T-cell (primary cell): ENCODE measurements around the gene CLEC17A. TPM values are rescaled to one million over a fixed set of nuclear protein-coding genes. Genes with fewer than 3 reads are reported as not detected.

Source experiments
- ATAC-seq, 4 experiments: fragments of 200-7000 bp in 3 of 4; fragments of 150-1000 bp in 1 of 4; cut with Tn5 transposase; replicated peaks in 1 of 4; 1 replicate in 3 of 4; 2 replicates in 1 of 4; pipeline ENCODE4 v1.10.0; 2021; ENCODE audit warnings: moderate library complexity in 3 of 4, mild to moderate bottlenecking in 2 of 4, moderate number of reproducible peaks in 1 of 4
- CTCF ChIA-PET, 2 donors: fragments of 300-600 bp; sonication (Branson Sonifier 250); formaldehyde crosslinking; loops; one replicate each; lab custom pipeline; 2022; ENCODE audit warnings: antibody characterized with exemption in 2 of 2; lab: Charles Lee
- POLR2A ChIA-PET, 2 donors: fragments of 300-600 bp; sonication (Branson Sonifier 250); formaldehyde crosslinking; loops; one replicate each; lab custom pipeline; 2022; ENCODE audit warnings: antibody characterized with exemption in 2 of 2; lab: Charles Lee
- DNase-seq, 35 experiments: peaks; one replicate each; pipeline versions ENCODE4 v3.0.0 to v3.0.0-alpha.2; 2013 to 2023
- H3K27ac ChIP-seq: one replicate; pipeline ENCODE4 v1.5.1; 2013; ENCODE audit warnings: low read length
- H3K27me3 ChIP-seq, 2 experiments: replicated peaks in 1 of 2; 1 replicate in 1 of 2; 2 replicates in 1 of 2; pipeline versions ENCODE4 v1.6.1 to v1.7.0; 2013; ENCODE audit warnings: low read length in 1 of 2, mixed read lengths in 1 of 2; ENCODE audit not compliant: control insufficient read depth in 2 of 2, insufficient read depth in 2 of 2; ENCODE audit errors: extremely low read depth in 1 of 2
- H3K36me3 ChIP-seq, 2 donors: 1 replicate in 1 of 2; 2 replicates in 1 of 2; pipeline versions ENCODE4 v1.6.1 to v1.7.0; 2013; ENCODE audit warnings: low read length in 1 of 2; ENCODE audit not compliant: control insufficient read depth in 2 of 2, insufficient read depth in 1 of 2; ENCODE audit errors: extremely low read depth in 1 of 2
- H3K4me1 ChIP-seq, 2 experiments: 1 replicate in 1 of 2; 2 replicates in 1 of 2; pipeline versions ENCODE4 v1.6.1 to v1.7.0; 2013; ENCODE audit warnings: low read length in 2 of 2, mixed read lengths in 1 of 2; ENCODE audit not compliant: insufficient read depth in 2 of 2, control insufficient read depth in 1 of 2; ENCODE audit errors: extremely low read depth in 1 of 2
- H3K4me3 ChIP-seq, 2 donors: 1 replicate in 1 of 2; 2 replicates in 1 of 2; pipeline versions ENCODE4 v1.5.1 to v1.7.0; 2013; ENCODE audit warnings: mild to moderate bottlenecking in 2 of 2, low read length in 1 of 2, moderate library complexity in 1 of 2; ENCODE audit not compliant: control insufficient read depth in 1 of 2; ENCODE audit errors: extremely low read depth in 1 of 2
- H3K9me3 ChIP-seq: 2 replicates; pipeline ENCODE4 v1.7.0; 2013
- H3K27ac Mint-ChIP-seq, 2 donors: one replicate each; pipeline ENCODE4 v1.8.0; 2020 to 2021; ENCODE audit warnings: mild to moderate bottlenecking in 2 of 2, mixed read lengths in 2 of 2
- H3K27me3 Mint-ChIP-seq, 2 donors: one replicate each; pipeline ENCODE4 v1.8.0; 2021 to 2022; ENCODE audit warnings: mixed read lengths in 2 of 2
- H3K36me3 Mint-ChIP-seq: one replicate; pipeline ENCODE4 v1.8.0; 2021; ENCODE audit warnings: mixed read lengths
- H3K4me1 Mint-ChIP-seq, 3 donors: one replicate each; pipeline ENCODE4 v1.8.0; 2020 to 2022; ENCODE audit warnings: mixed read lengths in 3 of 3, mild to moderate bottlenecking in 1 of 3
- H3K4me3 Mint-ChIP-seq, 3 donors: one replicate each; pipeline ENCODE4 v1.8.0; 2020 to 2022; ENCODE audit warnings: mild to moderate bottlenecking in 3 of 3, mixed read lengths in 3 of 3, moderate library complexity in 3 of 3
- H3K9me3 Mint-ChIP-seq, 3 donors: one replicate each; pipeline ENCODE4 v1.8.0; 2020 to 2022; ENCODE audit warnings: mixed read lengths in 3 of 3
- WGBS: methylation state at CpG from one replicate; pipeline ENCODE4 v1.1.5; 2013; ENCODE audit warnings: missing lambda C conversion rate; ENCODE audit not compliant: insufficient coverage; 5-methylcytosine and 5-hydroxymethylcytosine counted together
- total RNA-seq, 35 experiments: library from RNA in 6 of 35; stranded (reverse) in 6 of 35; fragments of 120-200 nt in 1 of 35; gene quantifications; one replicate each; pipeline versions ENCODE4 v1.2.1 to v1.2.4 and lab custom pipeline; 2013 to 2026

CLEC17A gene
- total RNA-seq, 5 donors from 2014 or later (not counting 1 experiment from before 2014, with no cell fraction given), result 0.40 to 5.2 (median 1.1) TPM

GRCh38 chr19:14565298-14565679 is 17.6 kb upstream of the CLEC17A start:
- Mint-ChIP-seq H3K4me1 (peaks cover 21 to 44% (median 35%) of the 10 kb centered on the region in 3 donors), H3K9me3 (no peaks in the 10 kb centered on the region), H3K27ac (no peak overlapping the region), H3K4me3 (no peak overlapping the region), H3K27me3 (no peaks in the 10 kb centered on the region), H3K36me3 (peaks cover 12% of the 10 kb centered on the region)
- no peak for ATAC-seq
- Histone ChIP-seq H3K9me3 (no peaks in the 10 kb centered on the region), H3K27me3 (no peaks in the 10 kb centered on the region), H3K36me3 (peaks cover 26 to 38% of the 10 kb centered on the region in 2 donors), H3K4me3 (no peak overlapping the region), H3K4me1 (peaks cover 0 to 72% of the 10 kb centered on the region in 2 experiments), H3K27ac (no peak overlapping the region)
- DNase-seq, result no peak
- WGBS, result 96% methylated on average over 19 of the region's 22 CpGs
- POLR2A ChIA-PET, result no interaction called here
- CTCF ChIA-PET, result no interaction called here

DNA sequence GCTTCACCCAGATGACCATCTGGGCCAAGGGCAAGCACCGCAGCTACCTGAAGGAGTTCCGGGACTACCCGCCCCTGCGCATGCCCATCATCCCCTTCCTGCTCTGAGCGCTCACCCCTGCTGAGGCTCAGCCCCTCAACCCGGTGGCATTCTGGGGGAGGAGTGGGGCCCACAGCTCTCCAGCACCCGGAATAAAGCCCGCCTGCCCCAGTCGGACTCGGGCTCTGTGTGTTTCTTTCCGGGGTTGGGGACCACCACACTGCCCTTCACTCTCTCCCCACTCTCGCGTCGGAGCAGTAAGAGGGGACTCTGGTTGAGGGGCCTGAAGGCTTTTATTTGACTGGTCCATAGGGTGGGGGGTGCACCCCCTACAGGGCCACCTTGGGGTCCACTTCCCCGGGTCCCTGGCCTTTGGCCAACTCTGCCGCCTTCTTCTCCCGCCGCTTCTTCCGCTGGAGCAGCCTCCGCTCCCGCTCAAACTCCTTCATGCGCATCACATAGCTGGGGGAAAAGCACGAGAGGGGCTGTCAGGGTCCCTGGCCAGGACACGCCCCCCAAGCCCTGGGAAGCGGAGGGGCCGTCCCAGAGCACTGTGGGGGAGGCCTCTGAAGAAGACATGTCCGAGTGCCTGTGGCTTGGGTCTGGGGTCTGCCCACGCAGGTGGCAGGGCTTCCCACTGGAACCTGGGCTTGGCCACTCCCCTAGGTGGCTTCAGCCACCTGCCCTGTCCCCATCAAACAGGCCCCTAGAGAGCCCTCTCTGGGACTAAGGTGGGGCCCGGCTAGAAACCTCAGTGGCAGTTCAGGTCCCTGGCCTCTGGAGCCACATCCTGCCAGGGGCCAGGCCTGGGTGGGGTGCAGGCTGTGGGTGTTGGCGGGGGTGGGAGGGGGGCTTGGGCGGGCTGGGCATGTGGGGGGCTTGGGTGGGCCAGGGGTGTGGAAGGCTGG is 16.8 kb upstream of the CLEC17A start:
- H3K9me3 ChIP-seq, result no peaks in the 10 kb centered on the region
- no peak overlapping the region for H3K4me3 Mint-ChIP-seq
- H3K27me3 ChIP-seq, result no peaks in the 10 kb centered on the region
- peak overlapping the region; percentile 55 for H3K27ac ChIP-seq
- no peaks in the 10 kb centered on the region for H3K9me3 Mint-ChIP-seq
- H3K4me1 Mint-ChIP-seq, result peaks cover 22 to 47% (median 37%) of the 10 kb centered on the region in 3 donors
- ChIA-PET CTCF (interaction anchor here in 1 of 2 donors (0.5 kb wide), 1 partner anchor 94 kb away, joined by 3 read pairs; no protein-coding TSS in a partner anchor), POLR2A (interaction anchor here (0.5 to 0.7 kb wide), 3 partner anchors 61 to 719 kb away, joined by 3 to 4 read pairs (median 4); no protein-coding TSS in a partner anchor)
- DNase-seq (no peak), ATAC-seq (no peak)
- peaks cover 12% of the 10 kb centered on the region for H3K36me3 Mint-ChIP-seq
- H3K4me1 ChIP-seq, result peaks cover 3 to 72% of the 10 kb centered on the region in 2 experiments
- no peaks in the 10 kb centered on the region for H3K27me3 Mint-ChIP-seq
- H3K36me3 ChIP-seq, result peaks cover 26 to 38% of the 10 kb centered on the region in 2 donors
- H3K4me3 ChIP-seq, result no peak overlapping the region
- 93% methylated on average over 11 of the region's 31 CpGs for WGBS
- H3K27ac Mint-ChIP-seq, result no peak overlapping the region

DNA sequence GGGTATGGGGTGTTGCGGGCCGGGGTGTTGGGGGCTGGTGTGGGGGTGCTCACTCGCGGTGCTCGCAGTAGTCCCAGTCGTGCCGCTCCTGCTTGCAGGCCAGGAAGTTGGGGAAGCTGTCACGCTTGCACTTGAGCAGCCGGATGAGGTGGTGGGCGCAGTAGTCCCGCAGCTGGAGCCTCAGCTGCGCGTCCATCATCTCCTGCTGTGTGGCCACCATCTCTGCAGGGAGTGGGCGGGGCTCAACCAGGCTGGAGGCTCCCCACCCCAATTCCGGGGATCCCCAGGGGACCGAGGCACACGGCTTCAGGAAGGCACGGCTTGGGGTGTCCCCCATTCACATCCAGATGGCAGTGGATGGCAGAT is 16.2 kb upstream of the CLEC17A start:
- H3K9me3 Mint-ChIP-seq, result no peaks in the 10 kb centered on the region
- Histone ChIP-seq H3K9me3 (no peaks in the 10 kb centered on the region), H3K27ac (no peak overlapping the region), H3K27me3 (peaks cover 0 to 3% of the 10 kb centered on the region in 2 experiments), H3K4me3 (no peak overlapping the region), H3K4me1 (peaks cover 4 to 72% of the 10 kb centered on the region in 2 experiments), H3K36me3 (peaks cover 21 to 38% of the 10 kb centered on the region in 2 donors)
- peaks cover 12% of the 10 kb centered on the region for H3K36me3 Mint-ChIP-seq
- DNase-seq (no peak), ATAC-seq (no peak)
- peaks cover 29 to 49% (median 41%) of the 10 kb centered on the region in 3 donors for H3K4me1 Mint-ChIP-seq
- ChIA-PET CTCF (interaction anchor here in 1 of 2 donors (0.5 kb wide), 1 partner anchor 94 kb away, joined by 3 read pairs; no protein-coding TSS in a partner anchor), POLR2A (interaction anchor here (0.5 to 0.7 kb wide), 4 partner anchors 62 to 718 kb away, joined by 3 to 4 read pairs (median 4); no protein-coding TSS in a partner anchor)
- WGBS, result 73% methylated on average over 16 of the region's 18 CpGs
- H3K27ac Mint-ChIP-seq, result no peak overlapping the region
- no peak overlapping the region for H3K4me3 Mint-ChIP-seq
- no peaks in the 10 kb centered on the region for H3K27me3 Mint-ChIP-seq

DNA sequence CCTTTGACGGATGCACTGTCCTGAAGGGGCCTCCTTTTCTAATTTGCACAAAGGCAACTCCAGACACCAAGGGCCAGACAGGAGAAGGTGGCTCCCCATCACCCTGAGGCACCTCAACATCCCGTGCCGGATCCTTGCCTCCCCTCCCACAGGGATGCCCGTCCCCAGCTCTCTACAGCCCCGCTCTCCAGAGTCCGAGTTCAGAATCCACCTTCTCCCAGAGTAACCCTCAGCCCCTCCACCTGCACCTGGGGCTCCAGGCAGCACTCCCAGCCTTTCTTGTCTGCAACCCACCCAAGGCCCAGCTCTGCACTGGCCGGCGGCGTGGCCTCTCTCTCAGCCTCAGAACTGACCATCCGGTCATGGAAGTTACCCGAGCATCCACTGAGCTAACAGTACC is 15.8 kb upstream of the CLEC17A start:
- no peak for DNase-seq
- Histone ChIP-seq H3K9me3 (no peaks in the 10 kb centered on the region), H3K4me1 (peaks cover 4 to 70% of the 10 kb centered on the region in 2 experiments), H3K36me3 (peaks cover 20 to 37% of the 10 kb centered on the region in 2 donors), H3K27me3 (peaks cover 0 to 4% of the 10 kb centered on the region in 2 experiments), H3K27ac (peak overlapping the region; percentile 28), H3K4me3 (no peak overlapping the region)
- Mint-ChIP-seq H3K4me3 (no peak overlapping the region), H3K27me3 (no peaks in the 10 kb centered on the region), H3K9me3 (no peaks in the 10 kb centered on the region), H3K36me3 (peaks cover 12% of the 10 kb centered on the region), H3K4me1 (peaks cover 32 to 50% (median 42%) of the 10 kb centered on the region in 3 donors), H3K27ac (peak overlapping the region; percentile 23 to 36)
- POLR2A ChIA-PET, result interaction anchor here in 1 of 2 donors (0.6 kb wide), 1 partner anchor 92 kb away, joined by 4 read pairs; no protein-coding TSS in a partner anchor
- CTCF ChIA-PET, result no interaction called here
- ATAC-seq, result no peak
- 93% methylated on average over 11 of the region's 11 CpGs for WGBS

DNA sequence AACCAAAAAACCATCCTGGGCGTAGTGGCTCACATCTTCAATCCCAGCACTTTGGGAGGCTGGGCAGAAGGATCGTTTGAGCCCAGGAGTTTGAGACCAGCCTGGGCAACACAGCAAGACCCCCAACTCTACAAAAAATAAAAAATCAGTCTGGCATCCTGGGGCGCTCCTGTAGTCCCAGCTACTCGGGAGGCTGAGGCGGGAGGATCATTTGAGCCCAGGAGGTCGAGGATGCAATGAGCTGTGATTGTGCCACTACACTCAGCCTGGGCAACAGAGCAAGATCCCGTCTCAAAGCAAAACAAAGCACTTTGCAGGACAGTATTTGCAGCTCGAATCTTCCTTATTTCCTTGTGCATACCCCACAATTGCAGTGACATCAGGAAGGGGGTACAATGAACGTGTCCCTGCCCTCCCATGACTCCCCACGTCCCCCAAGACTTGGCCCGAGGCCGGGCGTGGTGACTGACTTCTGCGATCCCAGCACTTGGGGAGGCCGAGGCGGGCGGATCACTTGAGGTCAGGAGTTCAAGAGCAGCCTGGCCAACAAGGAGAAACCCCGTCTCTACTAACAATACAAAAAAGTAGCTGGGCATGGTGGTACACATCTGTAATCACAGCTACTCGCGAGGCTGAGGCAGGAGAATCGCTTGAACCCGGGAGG is 11.9 kb upstream of the CLEC17A start:
- WGBS, result 56% methylated on average over 17 of the region's 22 CpGs
- H3K9me3 Mint-ChIP-seq, result no peaks in the 10 kb centered on the region
- H3K27me3 ChIP-seq, result peaks cover 0 to 4% of the 10 kb centered on the region in 2 experiments
- H3K4me1 ChIP-seq, result peaks cover 4 to 49% of the 10 kb centered on the region in 2 experiments
- DNase-seq (no peak), ATAC-seq (no peak)
- H3K27me3 Mint-ChIP-seq, result no peaks in the 10 kb centered on the region
- peaks cover 44 to 54% (median 46%) of the 10 kb centered on the region in 3 donors for H3K4me1 Mint-ChIP-seq
- H3K4me3 Mint-ChIP-seq, result peak overlapping the region; percentile 94 to 95 (median 94)
- peak overlapping the region; percentile 92 to 93 for H3K27ac Mint-ChIP-seq
- H3K36me3 Mint-ChIP-seq, result peaks cover 7% of the 10 kb centered on the region
- H3K27ac ChIP-seq, result peak overlapping the region; percentile 40
- H3K36me3 ChIP-seq, result peaks cover 8 to 9% of the 10 kb centered on the region in 2 donors
- ChIA-PET CTCF (interaction anchor here in 1 of 2 donors (1.9 to 4.2 kb wide), 2 partner anchors 15 to 116 kb away, joined by 4 to 56 read pairs; no protein-coding TSS in a partner anchor), POLR2A (interaction anchor here in 1 of 2 donors (1.0 kb wide), 1 partner anchor 119 kb away, joined by 3 read pairs; the partner anchor contains the start of gene ZNF333)
- peak overlapping the region; percentile 85 to 100 for H3K4me3 ChIP-seq
- no peaks in the 10 kb centered on the region for H3K9me3 ChIP-seq
